ENCODE measurements around the gene AVPR1A.

AVPR1A gene

GRCh38 chr12:63093711-63094110, 57.3 kb downstream of the AVPR1A start:
- no peak for DNase-seq (ENCODE audit: low read depth)

GRCh38 chr12:63093084-63093483, 57.9 kb downstream of the AVPR1A start:
- DNase-seq (ENCODE audit: low read depth), result no peak
